Type B pancreatic cell (in vitro differentiated cells): Measurements from ENCODE around the gene RLN1. TPM values are rescaled to one million over a fixed set of nuclear protein-coding genes. Genes with fewer than 3 reads are reported as not detected.

Experiments
- DNase-seq: peaks from one replicate; pipeline ENCODE4 v3.0.0; 2021; ENCODE audit warnings: mixed read lengths; ENCODE audit not compliant: unreplicated experiment; ENCODE audit errors: extremely low spot score
- H3K27ac Mint-ChIP-seq: 2 replicates; pipeline ENCODE4 v1.8.0; 2021; ENCODE audit warnings: mild to moderate bottlenecking, mixed read lengths
- H3K27me3 Mint-ChIP-seq: 2 replicates; pipeline ENCODE4 v1.8.0; 2021; ENCODE audit warnings: mixed read lengths
- H3K36me3 Mint-ChIP-seq: 2 replicates; pipeline ENCODE4 v1.8.0; 2021; ENCODE audit warnings: mixed read lengths
- H3K4me1 Mint-ChIP-seq: one replicate; pipeline ENCODE4 v1.8.0; 2021; ENCODE audit warnings: mixed read lengths; ENCODE audit not compliant: unreplicated experiment
- H3K4me3 Mint-ChIP-seq: 2 replicates; pipeline ENCODE4 v1.8.0; 2021; ENCODE audit warnings: mild to moderate bottlenecking, mixed read lengths
- H3K9me3 Mint-ChIP-seq: 2 replicates; pipeline ENCODE4 v1.8.0; 2021; ENCODE audit warnings: mixed read lengths
- total RNA-seq: library from RNA; stranded (reverse); gene quantifications from 2 replicates; pipeline ENCODE4 v1.2.1, GENCODE V29; 2021; ENCODE audit warnings: low replicate concordance
- TF ChIP-seq, protein P1 (sequence below): fragments of 200-600 bp; sonication (generic); conservative IDR thresholded peaks from 2 replicates; pipeline ENCODE4 v1.5.0; 2021; ENCODE audit warnings: antibody characterized with exemption, mild to moderate bottlenecking

Gene RLN1
- total RNA-seq, 1 donor from 2014 or later, result 0.41 TPM

DNA sequence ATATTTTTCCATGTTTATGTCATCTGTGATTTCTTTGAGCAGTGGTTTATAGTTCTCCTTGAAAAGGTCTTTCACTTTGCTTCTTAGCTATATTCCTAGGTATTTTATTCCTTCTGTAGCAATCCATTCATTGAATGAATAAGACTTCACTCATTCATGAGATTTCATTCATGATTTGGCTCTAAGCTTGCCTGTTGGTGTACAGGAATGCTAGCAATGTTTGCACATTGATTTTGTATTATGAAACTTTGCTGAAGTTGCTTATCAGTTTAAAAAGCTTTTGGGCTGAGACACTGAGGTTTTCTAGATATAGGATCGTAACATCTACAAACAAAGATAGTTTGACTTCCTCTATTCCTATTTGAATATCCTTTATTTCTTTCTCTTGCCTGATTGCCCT, 51.1 kb downstream of the RLN1 start:
- Mint-ChIP-seq H3K27ac (no peak overlapping the region), H3K36me3 (no peaks in the 10 kb centered on the region), H3K4me3 (no peak overlapping the region), H3K4me1 (no peaks in the 10 kb centered on the region), H3K27me3 (peaks cover 5% of the 10 kb centered on the region), H3K9me3 (no peaks in the 10 kb centered on the region)
- no peak for DNase-seq
- TF ChIP-seq, protein P1, sequence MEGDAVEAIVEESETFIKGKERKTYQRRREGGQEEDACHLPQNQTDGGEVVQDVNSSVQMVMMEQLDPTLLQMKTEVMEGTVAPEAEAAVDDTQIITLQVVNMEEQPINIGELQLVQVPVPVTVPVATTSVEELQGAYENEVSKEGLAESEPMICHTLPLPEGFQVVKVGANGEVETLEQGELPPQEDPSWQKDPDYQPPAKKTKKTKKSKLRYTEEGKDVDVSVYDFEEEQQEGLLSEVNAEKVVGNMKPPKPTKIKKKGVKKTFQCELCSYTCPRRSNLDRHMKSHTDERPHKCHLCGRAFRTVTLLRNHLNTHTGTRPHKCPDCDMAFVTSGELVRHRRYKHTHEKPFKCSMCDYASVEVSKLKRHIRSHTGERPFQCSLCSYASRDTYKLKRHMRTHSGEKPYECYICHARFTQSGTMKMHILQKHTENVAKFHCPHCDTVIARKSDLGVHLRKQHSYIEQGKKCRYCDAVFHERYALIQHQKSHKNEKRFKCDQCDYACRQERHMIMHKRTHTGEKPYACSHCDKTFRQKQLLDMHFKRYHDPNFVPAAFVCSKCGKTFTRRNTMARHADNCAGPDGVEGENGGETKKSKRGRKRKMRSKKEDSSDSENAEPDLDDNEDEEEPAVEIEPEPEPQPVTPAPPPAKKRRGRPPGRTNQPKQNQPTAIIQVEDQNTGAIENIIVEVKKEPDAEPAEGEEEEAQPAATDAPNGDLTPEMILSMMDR, result no peak

DNA sequence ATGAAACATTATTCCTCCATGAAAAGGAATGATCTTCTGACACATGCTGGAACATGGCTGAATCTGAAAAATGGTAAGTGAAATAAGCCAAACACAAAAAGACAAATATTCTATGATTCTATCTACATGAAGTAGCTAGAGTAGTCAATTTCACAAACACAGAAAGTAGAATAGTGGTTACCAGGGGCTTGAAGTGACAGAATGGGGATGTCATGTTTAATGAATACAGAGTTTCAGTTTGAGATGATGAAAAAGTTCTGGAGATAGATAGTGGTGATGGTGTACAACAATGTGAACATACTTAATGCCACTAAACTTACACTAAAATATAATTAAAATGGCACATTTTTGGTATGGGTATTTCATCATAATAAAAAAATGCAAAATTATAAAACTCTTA, 53.4 kb downstream of the RLN1 start:
- H3K9me3 Mint-ChIP-seq, result no peaks in the 10 kb centered on the region
- H3K4me1 Mint-ChIP-seq, result no peaks in the 10 kb centered on the region
- TF ChIP-seq, protein P1, result no peak
- H3K36me3 Mint-ChIP-seq, result no peaks in the 10 kb centered on the region
- H3K27ac Mint-ChIP-seq, result no peak overlapping the region
- peaks cover 5% of the 10 kb centered on the region for H3K27me3 Mint-ChIP-seq
- no peak for DNase-seq
- H3K4me3 Mint-ChIP-seq, result no peak overlapping the region

Other genes starting within 250 kb of the RLN1 start
- gene INSL6, start 154.2 kb downstream of the RLN1 start, total RNA-seq, result not detected in 2 replicates
- 0.29 TPM in 1 of 2 replicates, not detected in the other for gene INSL4, start 108.5 kb downstream of the RLN1 start, total RNA-seq
- gene RLN2, start 35.2 kb downstream of the RLN1 start, total RNA-seq, result 1.5 TPM in 1 of 2 replicates, not detected in the other
- 25.6 and 25.9 TPM in 2 replicates for gene PLGRKT, start 98.0 kb upstream of the RLN1 start, total RNA-seq
- 1.2 and 1.4 TPM in 2 replicates for gene CD274, start 110.7 kb upstream of the RLN1 start, total RNA-seq
- gene PDCD1LG2, start 170.7 kb upstream of the RLN1 start, total RNA-seq, result not detected in 2 replicates